ENCODE data around the gene KIF1A. TPM values are rescaled to one million over a fixed set of nuclear protein-coding genes. Genes with fewer than 3 reads are reported as not detected.

The KIF1A gene
- total and polyA plus RNA-seq, 2 of the 8 experiments (the other 6 are each of a cell fraction or from before 2014, with no cell fraction given) = 61.3 to 281 TPM

DNA sequence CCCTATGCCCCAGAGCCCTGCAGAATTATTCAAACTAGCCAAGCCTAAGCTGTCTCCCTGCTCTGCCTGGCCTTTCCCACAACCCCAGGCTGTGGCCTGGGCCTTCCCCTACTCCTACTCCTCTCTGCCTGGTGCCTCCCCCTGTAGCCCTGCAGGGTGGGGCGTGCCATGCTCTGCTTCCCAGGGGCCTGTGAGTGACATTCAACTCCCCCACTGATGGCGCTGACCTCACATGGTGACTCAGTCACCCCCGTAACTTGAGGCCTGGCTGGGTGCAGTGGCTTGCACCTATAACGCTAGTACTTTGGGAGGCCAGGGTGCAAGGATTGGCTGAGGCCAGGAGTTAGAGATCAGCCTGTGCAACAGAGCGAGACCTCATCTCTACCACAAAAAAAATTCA lies 60.6 kb downstream of the KIF1A start (continued):
- TF ChIP-seq ASH2L (IDR thresholded peaks at IDR 0.05; ENCODE audit: low read length) (no peak), CEBPB (IDR thresholded peaks at IDR 0.05; ENCODE audit: low read depth, low read length) (no peak), PHF8 (conservative IDR thresholded peaks at IDR 0.05; ENCODE audit: low read depth, low read length) (no peak), POU5F1 (IDR thresholded peaks at IDR 0.05; ENCODE audit: low read depth, low read length) (no peak), SP1 (IDR thresholded peaks at IDR 0.05; ENCODE audit: low read depth, low read length) (no peak)
